Astrocyte of the spinal cord (primary cell): ENCODE measurements around the gene CYLD.
A peak's percentile ranks its signal among the peaks of the same experiment; 100 is the strongest.

Experiments used
- DNase-seq: peaks from one replicate; pipeline ENCODE4 v3.0.0; 2011; ENCODE audit warnings: low read depth, low spot score
- H3K4me3 ChIP-seq: 2 replicates; pipeline ENCODE4 v1.5.1; 2011; ENCODE audit warnings: low read depth, mild to moderate bottlenecking, low read length, moderate library complexity
- in situ Hi-C: cut with HindIII; loops from 2 replicates; pipeline ENCODE4 v1.10.0; 2017; ENCODE audit warnings: low sequenced_read_pairs
- TF ChIP-seq, protein P1 (sequence below): IDR thresholded peaks from 2 replicates; pipeline ENCODE4 v1.5.1; 2012; ENCODE audit warnings: low read depth, mild to moderate bottlenecking, low read length, inconsistent platforms

The CYLD gene

DNA sequence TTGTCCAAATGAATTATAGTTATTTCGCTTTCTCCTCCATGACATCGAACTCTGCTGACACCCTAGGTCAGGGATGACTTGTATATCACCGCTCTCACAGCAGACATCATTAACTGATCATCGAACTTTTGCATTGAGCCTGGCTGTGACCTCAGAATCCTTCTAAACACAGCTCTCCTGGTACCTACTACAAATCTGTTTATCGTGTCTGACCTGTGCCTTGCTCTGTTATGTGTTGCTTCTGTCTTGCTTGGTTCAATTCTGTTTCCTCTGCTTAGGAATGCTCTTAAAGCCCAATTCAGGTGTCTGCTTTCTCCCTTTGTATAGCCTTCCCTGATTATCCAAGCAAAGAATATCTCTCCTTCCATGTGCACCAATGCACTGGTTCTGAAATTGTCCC, 78.3 kb downstream of the CYLD start:
- no peak overlapping the region for H3K4me3 ChIP-seq
- TF ChIP-seq, protein P1, sequence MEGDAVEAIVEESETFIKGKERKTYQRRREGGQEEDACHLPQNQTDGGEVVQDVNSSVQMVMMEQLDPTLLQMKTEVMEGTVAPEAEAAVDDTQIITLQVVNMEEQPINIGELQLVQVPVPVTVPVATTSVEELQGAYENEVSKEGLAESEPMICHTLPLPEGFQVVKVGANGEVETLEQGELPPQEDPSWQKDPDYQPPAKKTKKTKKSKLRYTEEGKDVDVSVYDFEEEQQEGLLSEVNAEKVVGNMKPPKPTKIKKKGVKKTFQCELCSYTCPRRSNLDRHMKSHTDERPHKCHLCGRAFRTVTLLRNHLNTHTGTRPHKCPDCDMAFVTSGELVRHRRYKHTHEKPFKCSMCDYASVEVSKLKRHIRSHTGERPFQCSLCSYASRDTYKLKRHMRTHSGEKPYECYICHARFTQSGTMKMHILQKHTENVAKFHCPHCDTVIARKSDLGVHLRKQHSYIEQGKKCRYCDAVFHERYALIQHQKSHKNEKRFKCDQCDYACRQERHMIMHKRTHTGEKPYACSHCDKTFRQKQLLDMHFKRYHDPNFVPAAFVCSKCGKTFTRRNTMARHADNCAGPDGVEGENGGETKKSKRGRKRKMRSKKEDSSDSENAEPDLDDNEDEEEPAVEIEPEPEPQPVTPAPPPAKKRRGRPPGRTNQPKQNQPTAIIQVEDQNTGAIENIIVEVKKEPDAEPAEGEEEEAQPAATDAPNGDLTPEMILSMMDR = no peak
- in situ Hi-C loops = no loop called here
- no peak for DNase-seq

DNA sequence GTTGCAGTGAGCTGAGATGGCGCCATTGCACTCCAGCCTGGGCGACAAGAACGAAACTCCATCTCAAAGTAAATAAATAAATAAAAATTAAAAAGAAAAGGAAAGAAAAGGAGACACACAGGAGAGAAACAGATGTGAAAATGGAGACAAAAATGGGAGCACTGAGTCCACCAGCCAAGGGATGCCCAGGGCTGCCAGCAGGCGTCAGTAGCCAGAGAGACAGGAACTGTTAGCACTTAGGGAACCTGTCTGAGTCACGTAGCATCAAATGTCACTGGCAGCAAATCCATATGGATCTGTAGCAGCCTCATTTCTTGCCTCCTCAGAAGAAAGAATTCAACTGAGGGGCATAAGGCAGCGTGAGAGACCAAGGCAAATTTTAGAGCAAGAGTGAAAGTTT, 79.7 kb downstream of the CYLD start:
- TF ChIP-seq, protein P1 = peak; percentile 28
- in situ Hi-C loops = no loop called here
- DNase-seq = no peak
- H3K4me3 ChIP-seq = no peak overlapping the region

DNA sequence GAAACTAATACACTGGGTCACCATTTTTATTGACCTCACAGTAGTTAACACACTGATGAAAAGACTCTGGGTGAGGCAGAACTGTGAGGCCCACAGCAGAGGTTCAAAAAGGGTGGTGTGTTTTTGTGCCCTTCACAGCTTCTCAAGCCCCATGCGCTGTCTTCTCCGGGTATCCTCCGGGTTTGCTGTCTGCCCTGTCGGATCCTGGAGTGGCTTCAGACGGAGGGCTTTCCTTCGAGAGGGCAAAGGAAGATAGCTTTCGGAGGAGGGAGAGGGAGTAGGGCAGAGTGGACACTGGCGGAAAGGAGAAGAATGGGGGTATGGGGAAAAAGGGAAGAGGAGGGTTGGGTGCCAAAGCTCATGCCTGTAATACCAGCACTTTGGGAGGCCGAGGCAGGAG, 80.8 kb downstream of the CYLD start:
- TF ChIP-seq, protein P1 = no peak
- no peak overlapping the region for H3K4me3 ChIP-seq
- in situ Hi-C loops = no loop called here
- DNase-seq = no peak

GRCh38 chr16:50826797-50827316, 85.0 kb downstream of the CYLD start:
- no peak for DNase-seq
- in situ Hi-C loops = no loop called here
- H3K4me3 ChIP-seq = no peak overlapping the region
- TF ChIP-seq, protein P1 = no peak

DNA sequence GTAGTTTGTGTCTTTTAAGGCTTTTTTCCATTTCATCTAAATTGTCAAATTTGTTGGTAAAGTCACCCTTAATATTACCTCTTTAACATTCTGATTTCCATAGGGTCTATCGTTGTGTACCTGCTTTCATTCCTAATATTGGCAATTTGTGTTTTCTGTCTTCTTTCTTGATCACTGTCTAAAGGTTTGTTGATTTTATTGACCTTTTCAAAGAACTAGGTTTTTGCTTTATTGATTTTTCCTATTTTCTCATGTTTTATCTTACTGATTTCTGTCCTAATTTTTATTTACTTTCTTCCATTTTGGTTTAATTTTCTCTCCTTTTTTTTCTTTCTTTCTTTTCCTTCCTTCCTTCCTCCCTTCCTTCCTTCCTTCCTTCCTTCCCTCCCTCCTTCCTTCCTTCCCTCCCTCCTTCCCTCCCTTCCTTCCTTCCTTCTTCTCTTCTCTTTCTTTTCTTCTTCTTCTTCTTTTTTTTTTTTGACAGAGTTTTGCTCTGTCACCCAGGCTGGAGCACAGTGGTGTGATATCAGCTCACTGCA, 86.3 kb downstream of the CYLD start:
- in situ Hi-C loops = no loop called here

GRCh38 chr16:50830698-50831097, 88.8 kb downstream of the CYLD start:
- DNase-seq = no peak
- TF ChIP-seq, protein P1 = no peak
- in situ Hi-C loops = no loop called here
- no peak overlapping the region for H3K4me3 ChIP-seq

More for the DNA sequence above, 86.3 kb downstream of the CYLD start:
- no peak for DNase-seq
- TF ChIP-seq, protein P1 = no peak
- H3K4me3 ChIP-seq = no peak overlapping the region
